Right lobe of liver (tissue), 4 donors: ENCODE results near the gene SDHA.

Source experiments
- CTCF ChIP-seq, 4 donors: fragments of 200-600 bp in 3 of 4; fragments of 450-650 bp in 1 of 4; IDR thresholded peaks; one replicate each; pipeline versions ENCODE4 v1.5.1 to v1.8.0; 2016 to 2022; ENCODE audit warnings: antibody characterized with exemption in 4 of 4, mild to moderate bottlenecking in 2 of 4
- POLR2A ChIP-seq: fragments of 450-650 bp; IDR thresholded peaks from one replicate; pipeline ENCODE4 v1.6.1; 2017; ENCODE audit warnings: antibody characterized with exemption, mild to moderate bottlenecking
- donor health status: DM: no; HTN: no; CAD: no.
- donor health status: DM: no; HTN: no; CAD: no.
- donor health status: DM: no; HTN: yes; CAD: no.

GRCh38 chr5:208449-209114 lies 9.5 kb upstream of the SDHA start:
- TF ChIP-seq CTCF (IDR thresholded peaks at IDR 0.05): no peak
- TF ChIP-seq POLR2A: no peak
